Ammon's horn (tissue), 1 donor: ENCODE measurements around the gene CCN6.
"Not testable (repeated sequence)": the region's sequence is repeated elsewhere in the genome, so short reads cannot be mapped to it uniquely, and the experiment has no call there.

Experiments used
- DNase-seq: peaks from one replicate; pipeline ENCODE4 v3.0.0-alpha.2; 2016; ENCODE audit warnings: low spot score

The CCN6 gene

GRCh38 chr6:112030206-112030960 is 23.5 kb upstream of the CCN6 start:
- DNase-seq = no peak

GRCh38 chr6:112030961-112031660 is 22.8 kb upstream of the CCN6 start:
- no peak for DNase-seq

GRCh38 chr6:112031960-112032359 is 21.9 kb upstream of the CCN6 start:
- no peak for DNase-seq

DNA sequence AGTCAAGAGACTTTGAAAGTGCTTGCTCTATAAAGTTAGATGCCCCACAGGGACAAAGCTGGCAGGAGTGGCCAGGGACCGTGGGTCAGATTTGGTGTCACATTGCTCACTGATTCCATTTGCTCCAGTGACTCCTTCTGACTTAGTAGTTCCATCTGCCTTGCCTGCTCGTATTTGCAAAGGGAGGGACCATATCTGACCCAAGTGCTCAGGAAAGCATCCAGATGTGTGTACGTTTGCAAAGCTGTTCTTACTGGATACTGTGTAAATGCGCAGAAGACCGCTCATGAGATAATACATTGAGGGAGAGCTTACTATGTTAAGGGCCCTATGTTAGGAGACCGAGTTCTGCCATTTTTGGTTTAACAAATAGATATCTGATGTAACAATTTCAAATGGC is 21.2 kb upstream of the CCN6 start:
- no peak for DNase-seq

- DNase-seq = peak; percentile 52
These were observed 19.9 kb upstream of the CCN6 start for GRCh38 chr6:112033791-112034615.

DNA sequence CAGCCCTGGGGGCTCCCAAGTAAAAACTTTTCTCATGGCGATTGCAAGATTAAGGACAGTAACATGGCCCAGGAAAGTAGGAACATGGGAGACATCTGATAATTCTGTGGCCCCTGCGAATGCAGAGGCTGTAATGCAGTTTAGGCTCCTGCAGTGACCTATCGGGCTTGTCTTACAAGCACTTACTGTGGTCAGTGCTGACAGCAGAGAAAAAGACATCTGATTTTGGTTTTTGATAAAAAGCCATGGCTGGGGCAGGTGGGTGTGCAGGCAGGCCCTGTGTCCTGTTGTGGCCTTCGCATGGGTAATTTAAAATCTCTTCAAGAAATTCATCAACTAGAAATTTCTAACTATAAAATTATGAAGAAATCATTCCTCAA is 19.3 kb upstream of the CCN6 start:
- DNase-seq = no peak

GRCh38 chr6:112036088-112036637 is 17.7 kb upstream of the CCN6 start:
- DNase-seq = no peak

- DNase-seq = peak; percentile 75
These were observed 16.1 kb upstream of the CCN6 start for GRCh38 chr6:112037783-112038216.

DNA sequence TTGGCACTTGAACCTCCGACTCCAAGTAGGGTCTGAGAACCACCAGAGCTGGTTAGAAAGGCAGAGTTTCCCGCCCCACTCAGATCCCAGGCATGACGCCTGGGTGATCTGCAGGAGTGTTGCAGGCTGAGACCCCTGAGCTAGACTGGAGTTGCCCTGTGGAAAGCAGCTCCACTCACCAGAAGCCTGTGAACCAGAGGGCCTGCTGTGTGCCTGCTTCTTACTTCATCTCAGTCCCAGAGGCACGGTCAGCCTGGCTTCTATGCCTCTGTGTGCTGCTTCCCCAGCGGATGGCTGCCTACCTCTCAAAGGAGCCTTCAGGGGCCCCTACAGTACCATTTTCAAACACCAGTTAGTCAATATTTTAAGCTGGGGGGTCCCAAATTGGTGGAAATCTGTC is 15.6 kb upstream of the CCN6 start:
- DNase-seq = no peak

- no peak for DNase-seq
These were observed 15.0 kb upstream of the CCN6 start for GRCh38 chr6:112038756-112039430.

- no peak for DNase-seq
These were observed 14.5 kb upstream of the CCN6 start for GRCh38 chr6:112039431-112039770.

DNA sequence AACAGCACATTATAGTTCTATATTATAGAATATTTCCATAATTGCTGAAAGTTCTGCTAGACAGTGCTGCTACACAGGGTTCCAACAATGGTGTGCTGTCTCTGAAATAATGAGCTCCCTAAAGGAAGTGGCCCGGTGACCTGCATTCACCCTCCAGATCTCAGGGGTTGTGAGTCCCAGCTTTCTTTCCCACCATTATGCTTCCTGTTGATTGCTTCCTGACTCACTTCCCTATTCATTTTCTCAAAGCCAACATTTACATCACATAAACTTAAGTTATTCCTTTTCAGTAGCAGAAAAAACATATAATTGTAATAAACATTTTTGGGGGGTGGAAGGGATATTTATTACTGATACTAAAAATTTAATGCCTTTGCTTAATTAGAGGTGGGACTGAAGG is 12.9 kb upstream of the CCN6 start:
- DNase-seq = no peak

GRCh38 chr6:112041535-112041934 is 12.4 kb upstream of the CCN6 start:
- DNase-seq = no peak

- DNase-seq = peak; percentile 90
These were observed 10.6 kb upstream of the CCN6 start for GRCh38 chr6:112043032-112044007.

DNA sequence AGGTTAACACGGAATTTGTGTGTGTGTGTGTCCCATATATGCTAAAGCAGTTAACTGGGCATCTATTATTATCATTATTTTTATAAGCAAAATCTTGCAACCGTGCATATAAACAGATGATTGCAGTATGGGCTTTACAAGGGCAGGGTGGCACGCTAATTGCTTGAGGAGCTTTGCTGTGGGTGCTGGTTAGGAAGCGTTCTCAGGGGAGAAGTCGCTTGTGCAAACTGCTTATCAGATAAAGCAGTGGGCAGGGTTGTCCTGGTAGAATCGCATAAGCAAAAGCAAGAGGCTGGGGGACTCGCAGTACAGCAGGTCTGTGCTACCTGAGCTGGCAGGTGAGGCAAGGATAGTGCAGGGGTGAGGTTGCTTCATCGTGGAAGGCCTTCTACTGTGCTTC is 9.7 kb upstream of the CCN6 start:
- no peak for DNase-seq

DNA sequence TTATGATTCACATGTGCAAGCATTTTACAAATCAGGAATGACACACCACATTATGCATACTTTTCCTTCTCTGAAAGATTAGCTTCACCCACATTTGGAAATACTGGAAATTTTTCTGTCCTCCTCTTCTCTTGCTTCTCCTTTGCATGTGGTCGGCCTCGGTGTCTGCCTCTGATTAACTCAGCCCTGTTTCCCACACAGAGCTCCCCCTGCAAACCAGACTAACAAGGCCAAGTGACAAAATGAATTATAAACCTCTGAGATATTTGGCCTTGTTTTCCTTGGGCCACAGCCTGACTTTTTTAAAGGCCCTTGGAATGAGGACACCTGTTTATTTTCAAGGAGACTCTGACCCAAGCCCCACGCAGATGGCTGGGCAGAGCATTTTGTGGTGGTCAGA is 9.0 kb upstream of the CCN6 start:
- no peak for DNase-seq

GRCh38 chr6:112047523-112047922 is 6.4 kb upstream of the CCN6 start:
- not testable (repeated sequence) for DNase-seq

DNA sequence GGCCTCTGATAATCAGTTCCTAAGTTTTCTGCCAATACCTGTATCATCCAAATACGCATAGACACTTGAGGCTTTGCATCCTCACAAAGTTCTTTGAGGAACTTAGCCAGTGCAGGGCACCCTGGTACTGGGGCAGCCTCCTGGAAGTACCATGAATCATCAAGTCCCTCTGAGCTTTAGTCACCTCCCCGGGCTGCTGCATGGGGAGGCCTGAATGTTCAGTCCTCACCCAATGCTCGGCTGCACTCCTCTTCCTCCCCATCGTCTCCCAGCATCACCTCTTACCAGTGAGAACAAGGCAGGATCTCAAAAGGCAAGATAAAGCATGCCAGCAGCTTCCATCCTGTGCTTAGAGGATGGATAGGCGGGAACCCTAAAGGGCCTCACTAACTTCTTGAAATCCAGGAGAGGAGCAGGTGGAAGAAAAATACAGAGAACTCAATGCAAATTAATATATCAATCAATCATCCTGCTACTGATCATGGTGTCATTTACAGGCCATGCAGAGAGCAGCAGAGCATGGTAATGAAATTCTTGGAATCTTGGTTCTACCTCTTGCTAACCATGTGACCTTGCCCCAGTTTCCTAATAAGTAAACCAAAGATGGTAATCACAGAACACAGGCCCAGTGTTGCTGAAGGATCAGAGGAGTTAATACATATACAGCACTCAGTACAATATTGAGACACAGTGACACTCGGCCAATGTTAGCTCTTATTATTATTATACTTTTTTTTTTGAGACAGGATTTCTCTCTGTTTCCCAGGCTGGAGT is 4.7 kb upstream of the CCN6 start:
- DNase-seq = no peak

DNA sequence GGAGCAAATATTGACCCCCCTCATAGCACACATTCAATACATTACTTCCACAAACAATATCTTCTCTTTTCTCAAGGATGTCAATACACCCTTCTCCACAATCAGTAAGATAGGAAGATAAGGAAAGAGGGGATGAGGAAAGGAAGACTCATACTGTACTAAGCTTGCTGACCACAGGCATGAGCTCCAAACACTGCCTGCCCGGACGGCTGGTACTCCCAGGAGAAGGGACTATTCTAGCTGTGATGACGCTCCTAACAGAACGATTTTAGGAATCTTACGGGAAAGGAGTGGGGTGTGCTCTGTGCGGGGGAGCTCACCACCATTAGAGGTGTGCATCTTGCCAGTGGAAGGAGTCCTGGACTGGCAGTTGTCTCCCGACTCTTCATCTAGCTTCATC is 3.9 kb upstream of the CCN6 start:
- no peak for DNase-seq

- no peak for DNase-seq
These were observed 3.5 kb upstream of the CCN6 start for GRCh38 chr6:112050429-112050828.
